GM10266 (cell line): ENCODE measurements around the gene ZNF521.

Experiments used
- DNase-seq: peaks from one replicate; pipeline ENCODE4 v3.0.0; 2012; ENCODE audit errors: extremely low spot score
- TF ChIP-seq, protein P1 (sequence below): IDR thresholded peaks from 2 replicates; pipeline ENCODE4 v1.5.1; 2012; ENCODE audit warnings: mild to moderate bottlenecking, low read depth; ENCODE audit not compliant: control insufficient read depth, insufficient read depth; ENCODE audit errors: missing control alignments

The ZNF521 gene

DNA sequence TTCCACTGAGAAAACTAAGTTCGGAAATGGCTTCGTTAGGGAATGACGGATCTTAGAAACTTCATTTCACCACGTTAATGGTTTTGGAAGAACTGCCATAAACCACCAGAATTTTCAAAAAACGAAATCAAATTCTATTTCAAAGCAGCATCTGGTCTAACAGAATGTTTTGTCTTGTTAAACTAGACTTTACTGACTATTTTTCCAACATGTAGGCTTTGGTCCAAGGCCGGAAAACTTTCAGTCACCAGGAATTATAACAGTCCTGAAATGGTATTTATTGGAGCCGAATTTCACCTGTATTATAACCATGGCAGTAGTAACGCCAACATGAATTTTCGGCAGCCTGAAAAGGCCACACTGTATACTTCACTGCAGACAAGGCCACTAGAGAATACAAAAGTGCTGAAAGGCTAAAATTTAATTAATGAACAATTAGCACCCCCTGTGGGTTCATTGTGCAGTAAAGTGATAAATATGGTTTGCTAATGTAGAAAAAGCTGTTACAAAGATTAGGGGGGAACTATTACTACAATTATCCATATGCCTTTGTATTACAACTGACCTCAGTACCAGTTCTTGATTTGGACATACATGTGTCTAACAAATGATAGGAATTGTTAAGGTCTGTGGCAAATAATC lies 116.4 kb downstream of the ZNF521 start:
- no peak for DNase-seq
- TF ChIP-seq, protein P1, sequence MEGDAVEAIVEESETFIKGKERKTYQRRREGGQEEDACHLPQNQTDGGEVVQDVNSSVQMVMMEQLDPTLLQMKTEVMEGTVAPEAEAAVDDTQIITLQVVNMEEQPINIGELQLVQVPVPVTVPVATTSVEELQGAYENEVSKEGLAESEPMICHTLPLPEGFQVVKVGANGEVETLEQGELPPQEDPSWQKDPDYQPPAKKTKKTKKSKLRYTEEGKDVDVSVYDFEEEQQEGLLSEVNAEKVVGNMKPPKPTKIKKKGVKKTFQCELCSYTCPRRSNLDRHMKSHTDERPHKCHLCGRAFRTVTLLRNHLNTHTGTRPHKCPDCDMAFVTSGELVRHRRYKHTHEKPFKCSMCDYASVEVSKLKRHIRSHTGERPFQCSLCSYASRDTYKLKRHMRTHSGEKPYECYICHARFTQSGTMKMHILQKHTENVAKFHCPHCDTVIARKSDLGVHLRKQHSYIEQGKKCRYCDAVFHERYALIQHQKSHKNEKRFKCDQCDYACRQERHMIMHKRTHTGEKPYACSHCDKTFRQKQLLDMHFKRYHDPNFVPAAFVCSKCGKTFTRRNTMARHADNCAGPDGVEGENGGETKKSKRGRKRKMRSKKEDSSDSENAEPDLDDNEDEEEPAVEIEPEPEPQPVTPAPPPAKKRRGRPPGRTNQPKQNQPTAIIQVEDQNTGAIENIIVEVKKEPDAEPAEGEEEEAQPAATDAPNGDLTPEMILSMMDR = peak; percentile 9

DNA sequence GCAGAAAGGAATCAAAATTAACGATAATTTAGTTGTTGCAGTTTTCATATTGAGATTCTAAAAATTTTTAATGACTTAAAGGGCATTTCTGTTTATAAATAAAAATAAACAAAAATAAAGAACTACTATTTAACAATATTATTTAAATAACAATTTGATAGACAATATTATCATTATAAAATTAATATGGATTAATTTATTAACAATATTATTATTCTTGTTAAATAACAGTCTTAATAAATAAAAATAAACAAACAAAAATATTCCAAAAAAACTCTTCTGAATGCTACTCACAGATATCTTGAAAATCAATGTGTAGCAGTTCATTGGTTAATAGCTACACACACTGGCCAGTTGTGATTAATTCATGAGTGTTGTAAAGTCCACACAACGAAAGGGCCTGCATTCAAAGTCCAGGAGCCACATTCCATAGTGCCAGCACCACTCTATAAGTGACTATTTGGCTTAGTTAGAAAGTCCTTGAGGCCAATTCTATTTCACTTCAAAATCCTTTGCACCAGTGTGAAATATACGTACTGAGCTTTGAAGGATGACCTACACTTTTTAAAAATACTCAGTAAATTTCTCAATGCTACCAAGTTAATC lies 117.1 kb downstream of the ZNF521 start:
- TF ChIP-seq, protein P1 = no peak
- no peak for DNase-seq

DNA sequence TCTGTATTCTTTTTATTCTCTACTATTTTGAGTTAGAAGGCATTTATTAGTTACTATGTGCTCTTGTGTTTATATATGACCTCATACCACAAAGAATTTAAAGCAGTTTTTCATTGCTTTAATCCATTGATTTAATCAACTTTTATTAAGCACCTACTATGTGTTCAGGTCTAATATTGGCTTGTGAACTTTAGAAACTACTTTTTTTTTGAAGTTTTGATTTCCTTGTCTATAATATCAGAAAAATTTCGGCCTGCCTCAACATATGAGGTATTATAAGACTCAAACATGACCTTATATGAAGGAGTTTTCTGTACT lies 117.7 kb downstream of the ZNF521 start:
- no peak for DNase-seq
- TF ChIP-seq, protein P1 = no peak

DNA sequence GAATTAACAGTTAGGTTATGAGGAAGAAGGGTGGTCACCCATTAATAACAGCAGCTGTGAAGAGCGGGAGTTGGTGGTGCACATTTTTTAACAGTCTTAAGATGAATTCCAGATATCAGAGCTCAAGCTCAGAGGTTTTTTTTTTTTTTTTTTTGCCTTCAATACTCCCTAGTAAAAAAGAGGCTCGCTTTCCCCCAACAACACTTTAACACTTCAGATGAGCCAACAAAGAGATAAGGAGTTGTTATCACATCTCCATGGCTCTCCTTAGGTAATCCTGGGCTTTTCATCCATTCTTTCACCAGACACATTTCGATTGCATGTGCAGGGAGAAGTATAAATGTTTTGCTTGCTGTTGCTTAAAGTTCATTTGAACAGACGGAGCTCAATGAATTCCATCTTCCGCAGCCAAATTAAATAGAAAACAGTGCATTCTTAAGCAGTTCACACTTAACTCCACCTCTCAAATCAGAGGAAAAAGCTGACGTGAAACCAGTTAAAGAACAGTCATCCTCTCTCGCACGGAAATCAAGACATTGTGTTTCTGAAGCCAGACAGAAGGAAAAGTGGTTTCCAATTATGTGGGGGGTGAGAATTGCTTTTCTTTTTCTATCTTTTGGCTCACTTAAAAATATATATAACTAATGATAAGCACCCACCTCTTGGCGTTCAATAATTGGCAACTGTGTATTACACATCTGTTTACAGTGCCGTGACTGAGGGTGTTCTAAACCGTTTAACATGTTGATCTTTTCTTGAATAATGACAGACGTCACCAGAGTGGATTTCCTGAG lies 118.2 kb downstream of the ZNF521 start:
- TF ChIP-seq, protein P1 = no peak
- no peak for DNase-seq

DNA sequence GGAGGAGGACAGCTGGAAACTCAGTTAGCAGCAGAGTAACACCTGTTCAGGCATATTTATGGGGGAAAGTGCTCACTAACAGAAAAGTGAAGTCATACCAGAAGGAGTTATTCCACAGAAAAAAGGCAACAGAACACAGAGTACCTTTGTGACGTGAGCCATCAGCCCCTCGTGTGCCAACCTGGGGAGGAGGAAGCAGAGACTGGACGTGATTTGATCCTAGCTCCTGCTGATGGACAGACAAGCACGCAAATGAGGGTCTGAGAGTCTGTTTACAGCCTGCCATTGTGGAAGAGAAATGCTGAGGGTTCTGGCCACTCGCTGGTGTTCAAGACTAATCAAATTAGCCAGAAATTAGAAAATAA lies 120.7 kb downstream of the ZNF521 start:
- DNase-seq = no peak
- TF ChIP-seq, protein P1 = no peak

DNA sequence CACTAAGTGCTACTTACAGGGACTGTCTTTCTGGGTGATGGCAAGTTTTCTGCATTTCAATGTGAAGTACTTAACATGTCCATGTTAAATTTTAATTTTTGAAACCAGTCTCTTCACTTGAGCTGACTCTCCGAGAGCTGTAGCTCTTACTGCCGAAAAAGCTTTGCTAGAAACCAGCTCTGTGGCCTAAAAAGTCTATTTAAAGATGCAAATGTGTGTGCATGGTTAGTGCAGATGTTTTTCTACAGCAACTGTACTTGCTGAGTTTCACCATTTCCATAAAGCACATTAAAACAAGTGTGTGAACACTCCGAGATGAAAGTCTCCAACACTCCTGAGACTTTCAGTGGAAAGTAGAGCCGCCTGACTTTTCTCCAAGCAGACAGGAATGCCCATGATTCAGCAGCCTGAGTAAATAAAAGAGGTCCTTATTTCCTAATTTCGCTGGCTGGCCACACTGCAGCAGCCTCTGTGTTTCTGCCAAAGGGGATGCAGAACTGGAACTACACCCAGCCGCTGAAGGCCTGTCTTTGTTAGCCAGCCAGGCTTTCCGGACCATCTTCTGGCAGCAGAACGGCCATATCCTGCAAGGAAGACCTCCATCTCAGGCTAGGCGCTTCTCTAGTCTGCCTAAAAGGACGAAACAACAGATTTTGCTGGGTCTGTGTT lies 121.2 kb downstream of the ZNF521 start:
- DNase-seq = no peak
- TF ChIP-seq, protein P1 = no peak

DNA sequence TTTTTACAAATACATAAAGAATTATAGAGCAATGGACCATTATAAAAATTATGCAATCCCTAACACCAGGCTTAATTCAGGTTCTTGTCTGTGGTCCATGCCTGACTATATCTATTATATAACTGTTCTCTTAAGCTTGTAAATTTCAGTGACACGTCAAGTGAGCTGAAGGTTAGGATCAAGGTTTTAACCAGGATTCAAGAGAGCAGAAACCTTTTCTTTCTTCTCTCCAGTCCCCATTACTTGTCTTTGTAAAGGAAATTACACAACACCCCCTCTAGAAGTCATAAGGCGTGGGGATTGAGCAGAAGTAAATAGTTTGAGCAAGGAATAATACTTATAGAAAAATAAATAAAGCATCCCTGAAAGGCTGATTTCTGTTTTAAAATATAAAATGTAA lies 122.0 kb downstream of the ZNF521 start:
- TF ChIP-seq, protein P1 = no peak
- DNase-seq = no peak
